SK-N-SH (cell line): ENCODE data around the gene AFF1. TPM values are rescaled to one million over a fixed set of nuclear protein-coding genes. Genes with fewer than 3 reads are reported as not detected.

Source experiments
- CTCF ChIA-PET: fragments of 300-600, 350-600 bp; formaldehyde crosslinking; extraction: SDS; loops from one replicate; lab custom pipeline; 2021; lab: Yijun Ruan, JAX
- POLR2A ChIA-PET: fragments of 350-600 bp; sonication (Branson Sonifier 250); formaldehyde crosslinking; extraction: SDS; loops from one replicate; lab custom pipeline; 2020; ENCODE audit warnings: antibody characterized with exemption, inconsistent platforms; lab: Yijun Ruan, JAX
- DNase-seq: peaks from one replicate; pipeline ENCODE4 v3.0.0; 2012
- H2AFZ ChIP-seq: fragments of 200-600 bp; sonication (generic); 2 replicates; pipeline ENCODE4 v1.8.1; 2016; ENCODE audit warnings: antibody characterized with exemption, mild to moderate bottlenecking, low read depth
- H3F3A ChIP-seq: fragments of 200-600 bp; sonication (generic); replicated peaks from 2 replicates; pipeline ENCODE3; 2016; ENCODE audit warnings: antibody characterized with exemption, mild to moderate bottlenecking; ENCODE audit not compliant: insufficient read depth
- H3K27ac ChIP-seq, 2 experiments: fragments of 200-500 bp in 1 of 2; fragments of 200-600 bp in 1 of 2; sonication (Bioruptor generic) in 1 of 2; sonication (generic), shearing (Covaris generic) in 1 of 2; 2 replicates each; pipeline versions ENCODE4 v1.5.1 to v1.6.1; 2014 to 2016; ENCODE audit warnings: low read depth in 2 of 2, inconsistent platforms in 1 of 2, low read length in 1 of 2, mild to moderate bottlenecking in 1 of 2, mixed read lengths in 1 of 2
- H3K27me3 ChIP-seq: fragments of 200-600 bp; sonication (generic), shearing (Covaris generic); 2 replicates; pipeline ENCODE4 v1.6.1; 2016; ENCODE audit warnings: mixed run types; ENCODE audit not compliant: insufficient read depth
- H3K36me3 ChIP-seq, 2 experiments: fragments of 200-500 bp in 1 of 2; fragments of 200-600 bp in 1 of 2; sonication (Bioruptor generic) in 1 of 2; sonication (generic) in 1 of 2; replicated peaks in 1 of 2; 2 replicates each; pipeline versions ENCODE3 to v1.5.1; 2014 to 2016; ENCODE audit warnings: low read length in 1 of 2, mild to moderate bottlenecking in 1 of 2; ENCODE audit not compliant: insufficient read depth in 2 of 2, control insufficient read depth in 1 of 2
- H3K4me1 ChIP-seq, 2 experiments: fragments of 200-500 bp in 1 of 2; fragments of 200-600 bp in 1 of 2; sonication (Bioruptor generic) in 1 of 2; sonication (generic), shearing (Covaris generic) in 1 of 2; 2 replicates each; pipeline versions ENCODE4 v1.5.1 to v1.6.1; 2014 to 2016; ENCODE audit warnings: low read depth in 1 of 2, low read length in 1 of 2, mixed run types in 1 of 2; ENCODE audit not compliant: insufficient read depth in 2 of 2, control insufficient read depth in 1 of 2
- H3K4me2 ChIP-seq: fragments of 200-600 bp; sonication (generic), shearing (Covaris generic); 2 replicates; pipeline ENCODE4 v1.6.1; 2017; ENCODE audit warnings: mixed run types
- H3K4me3 ChIP-seq, 2 experiments: fragments of 200-500 bp in 1 of 2; fragments of 200-600 bp in 1 of 2; sonication (Bioruptor generic) in 1 of 2; sonication (generic), shearing (Covaris generic) in 1 of 2; 2 replicates each; pipeline versions ENCODE4 v1.5.1 to v1.8.1; 2014 to 2016; ENCODE audit warnings: low read depth in 2 of 2, inconsistent platforms in 1 of 2, low read length in 1 of 2, mild to moderate bottlenecking in 1 of 2, mixed read lengths in 1 of 2, moderate library complexity in 1 of 2
- H3K79me2 ChIP-seq: fragments of 200-600 bp; sonication (generic); 2 replicates; pipeline ENCODE4 v1.8.1; 2017; ENCODE audit warnings: mild to moderate bottlenecking; ENCODE audit not compliant: insufficient read depth
- H3K9ac ChIP-seq: fragments of 200-600 bp; sonication (generic); 2 replicates; pipeline ENCODE4 v1.6.1; 2017; ENCODE audit warnings: mixed run types
- H3K9me2 ChIP-seq: fragments of 200-600 bp; sonication (generic); 2 replicates; pipeline ENCODE4 v1.6.1; 2017; ENCODE audit warnings: mixed run types
- H3K9me3 ChIP-seq: fragments of 200-600 bp; sonication (generic); 2 replicates; pipeline ENCODE4 v1.6.1; 2017; ENCODE audit warnings: mixed run types, mild to moderate bottlenecking, moderate library complexity
- H4K20me1 ChIP-seq: fragments of 200-600 bp; sonication (generic); 2 replicates; pipeline ENCODE4 v1.6.1; 2017; ENCODE audit warnings: mild to moderate bottlenecking, mixed run types; ENCODE audit not compliant: insufficient read depth
- CHD2 ChIP-seq: fragments of 150-350 bp; IDR thresholded peaks from 2 replicates; pipeline ENCODE4 v1.6.1; 2018; ENCODE audit warnings: low read length; ENCODE audit not compliant: partially characterized antibody
- EP300 ChIP-seq, 2 experiments: IDR thresholded peaks; 2 replicates each; pipeline versions ENCODE4 v1.4.0 to v1.6.1; 2012; ENCODE audit warnings: borderline replicate concordance in 1 of 2, low read depth in 1 of 2, low read length in 1 of 2
- FOXJ3 ChIP-seq: sonication (generic); formaldehyde crosslinking; IDR thresholded peaks from 2 replicates; pipeline ENCODE4 v1.5.1; 2020; ENCODE audit warnings: mild to moderate bottlenecking, missing genetic modification reagents
- FOXM1 ChIP-seq: IDR thresholded peaks from 2 replicates; pipeline ENCODE4 v1.4.0; 2012; ENCODE audit warnings: low read depth, mild to moderate bottlenecking
- JUND ChIP-seq: IDR thresholded peaks from 2 replicates; pipeline ENCODE4 v1.4.0; 2012
- NFIC ChIP-seq: IDR thresholded peaks from 2 replicates; pipeline ENCODE4 v1.4.0; 2012; ENCODE audit warnings: borderline replicate concordance
- NRF1 ChIP-seq: IDR thresholded peaks from 2 replicates; pipeline ENCODE4 v1.6.1; 2012; ENCODE audit warnings: low read depth, mild to moderate bottlenecking, low read length
- RCOR1 ChIP-seq: fragments of 150-350 bp; IDR thresholded peaks from 2 replicates; pipeline ENCODE4 v1.6.1; 2017; ENCODE audit warnings: antibody characterized with exemption, low read length
- RXRA ChIP-seq: IDR thresholded peaks from 2 replicates; pipeline ENCODE4 v1.4.0; 2012; ENCODE audit warnings: low read depth, mild to moderate bottlenecking, borderline replicate concordance
- SIN3A ChIP-seq: IDR thresholded peaks from 2 replicates; pipeline ENCODE4 v1.6.1; 2012; ENCODE audit warnings: low read depth, mild to moderate bottlenecking, low read length, moderate library complexity, borderline replicate concordance
- TEAD4 ChIP-seq: IDR thresholded peaks from 2 replicates; pipeline ENCODE4 v1.4.0; 2012; ENCODE audit warnings: mild to moderate bottlenecking, borderline replicate concordance; ENCODE audit not compliant: insufficient read depth
- WGBS: methylation state at CpG from one replicate; pipeline ENCODE4 v1.1.6; 2017; ENCODE audit warnings: low lambda C conversion rate; 5-methylcytosine and 5-hydroxymethylcytosine counted together
- polyA plus RNA-seq, 3 experiments: library from polyadenylated mRNA; depleted of rRNA; stranded (reverse); fragments of >200 nt; gene quantifications; 2 replicates each; pipeline ENCODE4 v1.2.3, GENCODE V29; 2012
- TF ChIP-seq, protein P1 (sequence below): fragments of 150-350 bp; IDR thresholded peaks from 2 replicates; pipeline ENCODE4 v1.6.1; 2016; ENCODE audit warnings: mild to moderate bottlenecking, low read depth, low read length
- TF ChIP-seq, protein P2 (sequence below): IDR thresholded peaks from 2 replicates; pipeline ENCODE4 v1.6.1; 2012; ENCODE audit warnings: mild to moderate bottlenecking, low read depth, low read length, moderate library complexity
- TF ChIP-seq, protein P3 (sequence below): IDR thresholded peaks from 2 replicates; pipeline ENCODE4; 2012

Gene AFF1
- polyA plus RNA-seq, 1 of the 3 experiments (the other 2 are of a cell fraction) = 2.7 TPM

DNA sequence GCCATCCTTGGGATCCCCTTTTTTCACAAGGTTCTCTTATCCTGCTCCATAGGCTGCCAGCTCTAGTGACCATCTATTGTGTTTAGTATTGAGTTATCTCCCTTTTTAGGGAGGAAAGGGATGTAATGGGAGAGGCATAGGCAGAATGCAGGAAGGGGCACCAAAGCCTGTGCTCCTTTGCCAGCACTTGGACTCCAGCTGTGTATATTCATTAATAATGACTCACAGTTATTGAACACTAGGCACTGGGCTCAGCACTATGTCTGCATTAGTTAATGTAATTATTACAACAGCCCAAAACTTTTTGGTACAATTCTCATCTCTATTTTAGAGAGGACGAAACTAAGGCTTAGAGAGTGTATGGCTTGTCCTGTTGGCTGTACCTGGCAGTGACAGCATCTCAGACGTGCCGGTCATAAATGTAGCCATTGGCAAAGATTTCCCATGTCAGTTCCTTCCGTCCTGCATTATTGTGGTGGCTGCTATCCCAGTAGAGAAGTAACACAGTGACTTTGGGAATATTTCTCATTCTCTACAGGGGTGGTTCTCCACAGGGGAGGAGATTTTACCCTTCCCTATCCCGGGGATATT, 90.3 kb downstream of the AFF1 start (continued):
- TF ChIP-seq, protein P1, sequence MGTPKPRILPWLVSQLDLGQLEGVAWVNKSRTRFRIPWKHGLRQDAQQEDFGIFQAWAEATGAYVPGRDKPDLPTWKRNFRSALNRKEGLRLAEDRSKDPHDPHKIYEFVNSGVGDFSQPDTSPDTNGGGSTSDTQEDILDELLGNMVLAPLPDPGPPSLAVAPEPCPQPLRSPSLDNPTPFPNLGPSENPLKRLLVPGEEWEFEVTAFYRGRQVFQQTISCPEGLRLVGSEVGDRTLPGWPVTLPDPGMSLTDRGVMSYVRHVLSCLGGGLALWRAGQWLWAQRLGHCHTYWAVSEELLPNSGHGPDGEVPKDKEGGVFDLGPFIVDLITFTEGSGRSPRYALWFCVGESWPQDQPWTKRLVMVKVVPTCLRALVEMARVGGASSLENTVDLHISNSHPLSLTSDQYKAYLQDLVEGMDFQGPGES = no peak
- TF ChIP-seq FOXJ3 (CRISPR knock-in tag) (no peak), RCOR1 (no peak), SIN3A (no peak), NRF1 (no peak), JUND (no peak), RXRA (no peak), NFIC (no peak), EP300 (IDR thresholded peaks at IDR 0.05; ENCODE audit: borderline replicate concordance in 1 of 2, low read depth in 1 of 2, low read length in 1 of 2) (no peak)
- TF ChIP-seq, protein P2, sequence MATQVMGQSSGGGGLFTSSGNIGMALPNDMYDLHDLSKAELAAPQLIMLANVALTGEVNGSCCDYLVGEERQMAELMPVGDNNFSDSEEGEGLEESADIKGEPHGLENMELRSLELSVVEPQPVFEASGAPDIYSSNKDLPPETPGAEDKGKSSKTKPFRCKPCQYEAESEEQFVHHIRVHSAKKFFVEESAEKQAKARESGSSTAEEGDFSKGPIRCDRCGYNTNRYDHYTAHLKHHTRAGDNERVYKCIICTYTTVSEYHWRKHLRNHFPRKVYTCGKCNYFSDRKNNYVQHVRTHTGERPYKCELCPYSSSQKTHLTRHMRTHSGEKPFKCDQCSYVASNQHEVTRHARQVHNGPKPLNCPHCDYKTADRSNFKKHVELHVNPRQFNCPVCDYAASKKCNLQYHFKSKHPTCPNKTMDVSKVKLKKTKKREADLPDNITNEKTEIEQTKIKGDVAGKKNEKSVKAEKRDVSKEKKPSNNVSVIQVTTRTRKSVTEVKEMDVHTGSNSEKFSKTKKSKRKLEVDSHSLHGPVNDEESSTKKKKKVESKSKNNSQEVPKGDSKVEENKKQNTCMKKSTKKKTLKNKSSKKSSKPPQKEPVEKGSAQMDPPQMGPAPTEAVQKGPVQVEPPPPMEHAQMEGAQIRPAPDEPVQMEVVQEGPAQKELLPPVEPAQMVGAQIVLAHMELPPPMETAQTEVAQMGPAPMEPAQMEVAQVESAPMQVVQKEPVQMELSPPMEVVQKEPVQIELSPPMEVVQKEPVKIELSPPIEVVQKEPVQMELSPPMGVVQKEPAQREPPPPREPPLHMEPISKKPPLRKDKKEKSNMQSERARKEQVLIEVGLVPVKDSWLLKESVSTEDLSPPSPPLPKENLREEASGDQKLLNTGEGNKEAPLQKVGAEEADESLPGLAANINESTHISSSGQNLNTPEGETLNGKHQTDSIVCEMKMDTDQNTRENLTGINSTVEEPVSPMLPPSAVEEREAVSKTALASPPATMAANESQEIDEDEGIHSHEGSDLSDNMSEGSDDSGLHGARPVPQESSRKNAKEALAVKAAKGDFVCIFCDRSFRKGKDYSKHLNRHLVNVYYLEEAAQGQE = no peak

DNA sequence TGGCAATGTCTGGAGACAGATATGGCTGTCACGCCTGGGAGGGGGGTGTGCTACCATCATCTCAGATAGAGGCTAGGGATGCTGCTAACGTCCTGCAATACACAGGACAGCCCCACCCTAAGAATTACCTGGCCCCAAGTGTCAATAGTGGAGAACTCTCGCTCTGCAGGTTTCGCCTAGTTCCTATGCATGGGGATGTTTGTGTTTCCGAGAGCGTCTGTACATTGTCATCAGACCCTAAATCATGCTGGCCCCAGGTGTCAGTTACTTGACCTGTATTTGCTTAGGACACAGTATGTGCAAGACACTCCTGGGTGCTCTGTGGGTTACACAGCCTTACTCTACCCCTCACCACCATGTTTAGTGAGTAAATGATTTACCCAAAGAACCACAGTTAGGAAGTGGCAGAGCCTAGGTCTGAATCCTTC, 90.8 kb downstream of the AFF1 start:
- TF ChIP-seq CHD2 = no peak
- TF ChIP-seq TEAD4 = no peak
- no peak for TF ChIP-seq FOXM1
- TF ChIP-seq, protein P3, sequence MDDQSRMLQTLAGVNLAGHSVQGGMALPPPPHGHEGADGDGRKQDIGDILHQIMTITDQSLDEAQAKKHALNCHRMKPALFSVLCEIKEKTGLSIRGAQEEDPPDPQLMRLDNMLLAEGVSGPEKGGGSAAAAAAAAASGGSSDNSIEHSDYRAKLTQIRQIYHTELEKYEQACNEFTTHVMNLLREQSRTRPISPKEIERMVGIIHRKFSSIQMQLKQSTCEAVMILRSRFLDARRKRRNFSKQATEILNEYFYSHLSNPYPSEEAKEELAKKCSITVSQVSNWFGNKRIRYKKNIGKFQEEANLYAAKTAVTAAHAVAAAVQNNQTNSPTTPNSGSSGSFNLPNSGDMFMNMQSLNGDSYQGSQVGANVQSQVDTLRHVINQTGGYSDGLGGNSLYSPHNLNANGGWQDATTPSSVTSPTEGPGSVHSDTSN = no peak
- no peaks in the 10 kb centered on the region for H3K27me3 ChIP-seq
- no peaks in the 10 kb centered on the region for H3K36me3 ChIP-seq
- WGBS = 82% methylated on average over 6 of the region's 6 CpGs
- H2AFZ ChIP-seq = no peak overlapping the region
- no peak overlapping the region for H3K4me3 ChIP-seq
- no peak overlapping the region for H3K27ac ChIP-seq
- H4K20me1 ChIP-seq = no peaks in the 10 kb centered on the region; the same call in 1 of the 2 replicates
- POLR2A ChIA-PET = no interaction called here
- H3K9me3 ChIP-seq = no peaks in the 10 kb centered on the region
- CTCF ChIA-PET = no interaction called here
- no peaks in the 10 kb centered on the region for H3F3A ChIP-seq
- H3K4me2 ChIP-seq = no peak overlapping the region
- no peak overlapping the region for H3K9ac ChIP-seq
- H3K4me1 ChIP-seq = peaks cover 4 to 10% of the 10 kb centered on the region in 2 experiments; a peak in 3 of 4 replicates
- no peaks in the 10 kb centered on the region for H3K9me2 ChIP-seq
- no peak for DNase-seq
- H3K79me2 ChIP-seq = peaks cover 33% of the 10 kb centered on the region
